Hematopoietic multipotent progenitor cell treated with erythropoietin and hydrocortisone succinate and interleukin-3 and kit ligand, for 4 days (in vitro differentiated cells): ENCODE results near the gene MBNL2.
A peak's percentile ranks its signal among the peaks of the same experiment; 100 is the strongest.

ENCODE experiments used
- DNase-seq: peaks from one replicate; pipeline ENCODE4 v3.0.0-alpha.2; 2015

Gene MBNL2

GRCh38 chr13:97255515-97256021 lies 33.4 kb downstream of the MBNL2 start:
- DNase-seq = peak; percentile 52

- DNase-seq = peak; percentile 64
Observed at GRCh38 chr13:97256343-97256783, 34.2 kb downstream of the MBNL2 start.

DNA sequence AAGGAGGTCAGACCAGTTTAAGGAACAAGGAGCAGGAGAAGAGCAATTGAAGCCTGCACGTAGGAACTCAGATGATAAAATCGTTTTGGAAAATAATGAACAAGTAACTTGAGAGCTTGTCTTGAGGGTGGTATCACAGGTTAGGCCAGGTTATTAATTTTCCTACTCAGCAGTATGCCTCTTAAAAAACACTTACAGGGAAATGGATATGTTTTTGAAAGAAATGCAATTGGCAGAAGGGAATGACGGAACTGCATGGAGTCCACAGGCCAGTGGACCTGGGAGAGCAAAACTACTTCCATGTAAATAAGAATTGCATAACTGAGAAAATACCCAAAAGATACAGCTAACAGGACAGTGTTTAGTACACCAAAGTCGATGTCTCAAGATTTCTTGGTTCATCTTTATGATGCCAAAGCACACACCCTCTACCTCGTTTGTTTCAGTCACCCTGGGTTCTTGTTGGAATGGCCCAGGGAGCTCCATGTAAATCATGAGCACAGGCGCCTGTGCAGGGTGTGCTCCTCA lies 35.2 kb downstream of the MBNL2 start:
- no peak for DNase-seq

DNA sequence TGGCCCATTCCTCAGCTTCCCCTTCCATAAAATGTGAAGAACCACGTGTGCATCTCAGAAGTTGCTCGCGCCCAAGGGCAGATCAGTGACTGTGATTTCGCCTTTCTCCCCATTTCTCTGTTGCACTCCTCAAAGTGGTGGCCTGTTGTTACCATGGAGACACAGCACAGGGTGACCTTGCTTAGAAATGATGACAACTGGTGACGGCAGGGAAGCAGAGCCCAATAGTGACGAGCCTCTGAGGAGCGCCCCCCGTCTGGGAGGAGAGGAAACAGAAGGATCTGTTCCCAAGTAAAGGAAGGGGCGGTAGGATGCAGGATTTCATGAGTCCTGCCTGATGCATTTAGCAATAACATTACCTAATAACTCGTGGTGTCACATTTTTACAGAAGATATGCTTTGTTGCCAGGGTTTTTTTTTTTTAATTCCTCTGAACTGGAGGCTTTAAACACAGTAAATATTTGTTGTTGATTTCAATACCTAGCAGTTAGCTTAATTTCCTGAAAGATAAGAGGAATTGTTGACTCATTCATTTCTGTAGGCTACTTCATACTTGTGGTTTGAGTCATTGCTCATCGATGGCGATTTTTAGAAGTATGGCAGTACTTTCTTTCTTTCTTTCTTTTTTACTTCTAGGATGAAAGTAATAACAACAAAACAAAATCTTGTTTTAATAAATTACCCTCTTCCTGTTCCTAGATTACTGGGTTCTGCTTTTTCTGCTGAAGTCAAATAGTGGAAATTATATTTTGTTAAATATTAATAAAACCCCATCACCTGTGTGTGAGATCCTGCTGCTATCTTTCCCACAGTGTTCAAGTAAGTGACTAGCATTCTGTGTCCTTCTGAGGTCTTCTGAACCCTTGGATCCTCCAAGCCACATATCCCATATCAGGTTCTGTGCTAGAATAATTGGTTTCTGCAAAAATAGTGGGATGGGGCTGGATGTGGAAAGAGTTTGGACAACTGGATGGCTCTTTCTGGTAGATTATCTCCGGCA lies 36.0 kb downstream of the MBNL2 start:
- peak; percentile 75 for DNase-seq

- no peak for DNase-seq
Observed at GRCh38 chr13:97258801-97259200, 36.7 kb downstream of the MBNL2 start.

GRCh38 chr13:97259410-97259797 lies 37.3 kb downstream of the MBNL2 start:
- DNase-seq = no peak

GRCh38 chr13:97259798-97260714 lies 37.9 kb downstream of the MBNL2 start:
- peak; percentile 87 for DNase-seq

- no peak for DNase-seq
Observed at GRCh38 chr13:97261254-97262005, 39.3 kb downstream of the MBNL2 start.

GRCh38 chr13:97262058-97262457 lies 39.9 kb downstream of the MBNL2 start:
- peak; percentile 35 for DNase-seq

DNA sequence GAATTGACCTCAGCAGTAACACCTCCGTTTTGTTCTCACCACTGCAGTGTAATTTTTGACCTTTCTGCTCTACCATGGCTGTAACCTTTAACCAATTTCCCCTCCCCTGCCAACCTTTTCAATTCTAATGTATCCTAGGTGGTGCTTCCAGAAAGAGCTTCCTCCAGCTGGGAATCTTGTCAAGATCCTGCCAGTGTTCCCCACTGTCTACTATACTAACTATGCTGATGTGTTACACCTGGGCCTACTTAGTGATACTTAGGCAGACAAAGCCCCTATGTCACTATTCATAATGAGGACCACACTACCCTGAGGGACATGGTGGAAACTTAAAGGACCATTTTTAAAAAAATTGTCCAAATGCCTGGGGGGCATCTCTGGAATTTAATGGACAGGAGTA lies 41.0 kb downstream of the MBNL2 start:
- DNase-seq = no peak

DNA sequence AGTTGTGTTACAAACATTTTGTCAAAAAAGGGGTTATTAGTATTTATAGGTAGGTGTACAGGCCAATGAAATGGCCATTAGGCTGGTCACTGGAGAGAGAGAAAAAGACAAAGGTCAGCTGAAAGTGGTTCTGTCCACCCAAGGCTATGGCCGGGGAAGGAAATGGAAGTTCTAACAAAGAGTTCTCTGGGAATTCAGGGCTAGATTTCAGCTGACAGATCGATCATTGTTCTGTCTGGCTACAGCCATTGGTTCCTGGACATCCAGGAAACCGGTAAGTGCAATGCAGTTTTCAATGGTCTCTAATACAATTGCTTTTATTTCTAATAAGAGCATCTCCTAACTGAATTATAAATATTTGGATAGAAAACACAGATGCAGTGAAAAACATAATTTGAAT lies 42.5 kb downstream of the MBNL2 start:
- DNase-seq = no peak

- no peak for DNase-seq
Observed at GRCh38 chr13:97266332-97266731, 44.2 kb downstream of the MBNL2 start.

DNA sequence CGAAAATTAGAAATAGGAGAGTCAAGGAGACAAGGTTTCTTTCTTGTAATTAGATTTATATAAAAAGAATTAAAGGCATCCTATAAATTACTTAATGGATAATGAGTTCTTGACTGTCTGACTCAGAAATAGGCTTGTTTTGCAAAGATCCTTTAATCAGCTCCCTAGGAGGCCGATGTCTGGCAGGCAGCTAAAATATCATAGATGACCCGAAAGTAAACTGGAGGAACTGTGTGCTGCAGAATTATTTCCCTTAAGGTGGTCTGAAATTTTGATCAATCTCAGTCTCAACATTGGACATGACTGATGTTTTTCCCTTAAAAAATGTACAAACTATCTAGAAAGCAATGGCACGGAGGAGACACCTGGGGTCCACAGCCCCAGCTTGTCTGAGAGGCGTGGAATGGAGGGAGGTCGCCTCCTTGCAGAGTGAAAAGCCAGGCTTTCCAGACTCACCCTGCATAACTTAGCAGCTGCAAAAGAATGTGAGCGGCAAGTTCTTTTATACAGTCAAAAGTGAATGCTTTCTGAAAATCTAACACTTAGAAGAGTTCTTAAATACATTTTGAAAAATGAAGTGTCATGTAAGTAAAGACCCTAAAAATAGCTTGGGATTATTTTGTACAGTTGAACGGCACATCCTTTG lies 44.8 kb downstream of the MBNL2 start:
- no peak for DNase-seq

DNA sequence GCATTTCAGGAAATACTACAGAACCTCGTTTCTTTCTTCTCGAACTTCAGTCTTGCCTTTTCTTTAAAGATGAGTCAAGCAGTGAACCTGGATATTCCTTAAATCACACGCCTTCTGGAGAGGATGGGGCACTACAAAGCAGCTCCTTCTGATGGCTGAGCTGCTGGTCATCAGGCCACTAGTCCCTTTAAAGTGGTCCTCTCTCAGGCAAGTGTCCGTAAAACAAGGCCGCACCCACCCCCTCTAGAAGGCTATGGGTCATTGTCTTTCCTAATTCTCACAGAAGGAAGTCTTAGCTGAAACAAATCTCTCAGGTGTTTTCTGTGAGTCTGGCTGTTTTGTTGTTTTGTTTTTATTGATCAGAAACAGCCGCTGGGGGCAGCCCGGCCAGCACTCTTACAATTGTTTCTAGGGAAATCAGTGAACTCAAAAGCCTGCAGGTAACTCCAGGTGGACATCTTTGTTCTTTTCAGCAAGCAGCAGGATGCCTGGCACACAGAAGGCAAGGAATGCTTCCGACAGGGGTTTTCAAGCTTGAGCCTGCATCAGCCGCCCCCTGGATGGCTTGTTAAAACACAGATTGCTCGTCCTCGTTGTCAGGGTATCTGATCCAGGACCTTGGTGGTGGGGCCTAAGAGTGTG lies 45.4 kb downstream of the MBNL2 start:
- no peak for DNase-seq

DNA sequence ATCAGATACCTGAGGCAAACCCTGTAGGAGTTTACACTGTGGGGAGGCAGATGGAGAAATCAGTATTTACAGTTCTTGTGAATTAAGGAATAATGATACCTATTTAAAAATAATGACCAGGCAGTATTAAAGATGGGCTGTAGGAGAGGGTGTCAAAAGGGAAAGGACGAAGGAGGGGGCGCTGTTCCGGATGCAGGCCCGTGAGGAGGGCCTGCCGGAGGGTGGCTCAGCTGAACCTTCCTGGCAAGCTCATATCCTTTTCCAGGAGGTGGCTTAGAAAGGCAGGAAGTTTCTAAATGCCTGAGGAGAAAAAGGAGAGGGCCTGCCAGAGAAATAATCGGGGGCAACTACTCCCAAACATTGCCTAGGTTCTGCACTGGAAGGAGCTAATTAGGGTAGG lies 46.6 kb downstream of the MBNL2 start:
- DNase-seq = no peak

GRCh38 chr13:97269603-97270002 lies 47.5 kb downstream of the MBNL2 start:
- no peak for DNase-seq

DNA sequence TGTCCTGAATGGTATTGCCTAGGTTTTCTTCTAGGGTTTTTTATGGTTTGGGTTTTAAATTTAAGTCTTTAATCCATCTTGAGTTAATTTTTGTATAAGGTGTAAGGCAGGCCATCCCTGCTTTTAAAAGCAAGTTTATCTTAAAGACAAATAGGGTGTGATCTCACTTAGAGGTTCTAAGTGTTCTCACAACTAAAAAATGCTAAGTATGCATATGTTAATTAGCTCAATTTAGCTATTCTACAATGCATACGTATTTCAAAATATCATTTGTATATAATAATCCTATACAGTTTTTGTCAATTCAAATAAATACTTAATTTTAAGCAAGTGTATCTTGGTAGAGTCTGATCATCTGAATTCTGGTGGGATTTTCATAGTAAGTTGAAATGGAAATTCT lies 50.4 kb downstream of the MBNL2 start:
- DNase-seq = no peak

DNA sequence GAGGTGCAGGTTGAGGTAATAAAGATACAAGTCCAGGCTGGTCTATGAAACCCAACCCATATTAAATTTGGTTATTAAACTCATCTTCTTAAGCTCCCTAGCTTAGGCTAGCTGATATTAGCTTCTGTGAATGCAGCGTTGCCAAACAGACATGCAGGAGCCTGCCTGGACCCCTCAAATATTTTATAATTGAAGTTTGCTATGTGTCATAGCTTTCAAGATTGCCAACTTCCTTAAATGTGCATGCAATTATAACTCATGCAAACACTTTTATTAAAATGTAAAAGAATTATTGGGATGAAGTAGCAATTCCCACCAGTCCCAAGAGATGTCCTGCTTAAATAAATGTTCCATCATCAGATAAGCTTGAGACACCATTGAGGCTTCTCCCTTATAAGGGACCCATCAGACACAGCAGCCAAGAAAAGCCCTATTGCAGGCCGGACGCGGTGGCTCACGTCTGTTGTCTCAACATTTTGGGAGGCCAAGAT lies 51.3 kb downstream of the MBNL2 start:
- no peak for DNase-seq

- no peak for DNase-seq
Observed at GRCh38 chr13:97274829-97275649, 52.9 kb downstream of the MBNL2 start.
